ENCODE data around the gene ZNF441.
"Not testable (repeated sequence)": the region's sequence is repeated elsewhere in the genome, so short reads cannot be mapped to it uniquely, and the experiment has no call there.

ZNF441 gene

GRCh38 chr19:11766597-11767591, at the start of gene ZNF441:
TSS of gene ZNF441 (plus strand) at chr19:11767000. CDS start at chr19:11767194, 194 bp downstream.
- peak; percentile 88 to 94 for DNase-seq (ENCODE audit: low read depth in 1 of 2, low spot score in 1 of 2)

- no peak for DNase-seq (ENCODE audit: low read depth in 1 of 2, low spot score in 1 of 2)
Measured at GRCh38 chr19:11721681-11722080, 45.1 kb upstream of the ZNF441 start.

- DNase-seq (ENCODE audit: low read depth in 1 of 2, low spot score in 1 of 2) = no peak
Measured at GRCh38 chr19:11722414-11722813, 44.4 kb upstream of the ZNF441 start.

- no peak for DNase-seq (ENCODE audit: low read depth in 1 of 2, low spot score in 1 of 2)
Measured at GRCh38 chr19:11729586-11729985, 37.2 kb upstream of the ZNF441 start.

- DNase-seq (ENCODE audit: low read depth in 1 of 2, low spot score in 1 of 2) = no peak
Measured at GRCh38 chr19:11735375-11735774, 31.4 kb upstream of the ZNF441 start.

- no peak for DNase-seq (ENCODE audit: low read depth in 1 of 2, low spot score in 1 of 2)
Measured at GRCh38 chr19:11736696-11737095, 30.1 kb upstream of the ZNF441 start.

GRCh38 chr19:11737964-11738745, 28.6 kb upstream of the ZNF441 start:
- peak; percentile 9 to 18 for DNase-seq (ENCODE audit: low read depth in 1 of 2, low spot score in 1 of 2)

- DNase-seq (ENCODE audit: low read depth in 1 of 2, low spot score in 1 of 2) = peak; percentile 93 to 100
Measured at GRCh38 chr19:11738746-11739620, 27.8 kb upstream of the ZNF441 start, which contains the start of gene ZNF823. TSS of gene ZNF823 (minus strand) at chr19:11738946. CDS start at chr19:11738819, 127 bp downstream.

- DNase-seq (ENCODE audit: low read depth in 1 of 2, low spot score in 1 of 2) = no peak
Measured at GRCh38 chr19:11745869-11746268, 20.9 kb upstream of the ZNF441 start.

GRCh38 chr19:11747277-11747676, 19.5 kb upstream of the ZNF441 start:
- DNase-seq (ENCODE audit: low read depth in 1 of 2, low spot score in 1 of 2) = no peak

GRCh38 chr19:11749751-11750150, 17.0 kb upstream of the ZNF441 start:
- DNase-seq (ENCODE audit: low read depth in 1 of 2, low spot score in 1 of 2) = no peak

GRCh38 chr19:11752244-11752736, 14.5 kb upstream of the ZNF441 start:
- DNase-seq (ENCODE audit: low read depth in 1 of 2, low spot score in 1 of 2) = no peak

- DNase-seq (ENCODE audit: low read depth in 1 of 2, low spot score in 1 of 2) = no peak
Measured at GRCh38 chr19:11754663-11755062, 12.1 kb upstream of the ZNF441 start.

GRCh38 chr19:11756965-11757364, 9.8 kb upstream of the ZNF441 start:
- DNase-seq (ENCODE audit: low read depth in 1 of 2, low spot score in 1 of 2) = no peak

- DNase-seq (ENCODE audit: low read depth in 1 of 2, low spot score in 1 of 2) = no peak
Measured at GRCh38 chr19:11759805-11760204, 7.0 kb upstream of the ZNF441 start.

- no peak for DNase-seq (ENCODE audit: low read depth in 1 of 2, low spot score in 1 of 2)
Measured at GRCh38 chr19:11763117-11763516, 3.7 kb upstream of the ZNF441 start.

GRCh38 chr19:11763611-11764010, 3.2 kb upstream of the ZNF441 start:
- DNase-seq (ENCODE audit: low read depth in 1 of 2, low spot score in 1 of 2) = no peak

GRCh38 chr19:11767633-11768133, 883 bp downstream of the ZNF441 start:
- no peak for DNase-seq (ENCODE audit: low read depth in 1 of 2, low spot score in 1 of 2)

GRCh38 chr19:11769995-11770394, 3.2 kb downstream of the ZNF441 start:
- no peak for DNase-seq (ENCODE audit: low read depth in 1 of 2, low spot score in 1 of 2)

GRCh38 chr19:11771520-11771919, 4.7 kb downstream of the ZNF441 start:
- not testable (repeated sequence) for DNase-seq (ENCODE audit: low read depth in 1 of 2, low spot score in 1 of 2)
